GM20000 (cell line): ENCODE measurements around the gene ANO7.
A peak's percentile ranks its signal among the peaks of the same experiment; 100 is the strongest.

Experiments
- DNase-seq: peaks from one replicate; pipeline ENCODE4 v3.0.0; 2012; ENCODE audit warnings: low spot score
- CTCF ChIP-seq: IDR thresholded peaks from 2 replicates; pipeline ENCODE4 v1.5.1; 2012; ENCODE audit warnings: mild to moderate bottlenecking, control low read depth; ENCODE audit errors: extremely low read depth, missing control alignments

The ANO7 gene

GRCh38 chr2:241173557-241173956 is 14.9 kb upstream of the ANO7 start:
- no peak for DNase-seq

DNA sequence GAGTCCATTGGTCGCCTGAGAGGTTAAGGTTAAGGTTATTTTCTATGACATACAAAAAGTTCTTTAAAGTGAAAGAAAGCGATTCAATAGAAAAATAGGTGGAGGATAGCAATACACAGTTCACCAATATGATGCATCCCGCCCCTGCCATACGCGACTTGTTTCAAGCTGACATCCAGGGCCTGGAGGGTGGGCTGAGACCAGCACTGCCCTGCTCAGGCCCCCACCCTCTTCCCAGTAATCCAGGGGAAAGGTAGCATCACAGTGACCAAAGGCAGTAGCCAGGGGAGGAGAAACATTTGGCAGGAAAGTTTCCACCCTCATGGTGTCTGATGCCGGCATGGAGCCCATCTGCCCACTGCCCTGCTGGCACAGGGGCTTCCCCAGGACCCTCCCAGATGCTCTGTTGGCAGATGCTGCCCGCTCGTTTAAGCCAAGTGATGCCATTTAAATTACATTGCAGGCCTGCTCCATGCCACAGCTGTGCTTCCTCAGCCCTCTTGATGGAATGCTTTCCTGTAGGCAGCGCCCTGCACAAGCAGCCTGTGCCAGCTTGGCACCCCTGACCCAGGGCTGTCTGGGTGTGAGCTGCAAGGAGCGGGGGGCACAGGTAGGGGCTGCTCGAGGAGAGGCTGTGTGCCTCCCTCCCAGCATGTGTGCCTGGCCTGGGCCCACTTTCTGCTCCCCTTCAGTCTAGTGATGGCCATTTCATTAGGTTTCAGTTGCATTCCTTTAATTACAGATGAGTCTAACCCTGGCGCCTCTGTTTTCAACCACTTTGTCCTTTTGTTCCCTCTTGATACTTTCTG is 10.7 kb upstream of the ANO7 start:
- no peak for DNase-seq
- TF ChIP-seq CTCF: no peak

More at GRCh38 chr2:241173557-241173956, 14.9 kb upstream of the ANO7 start:
- no peak for TF ChIP-seq CTCF

DNA sequence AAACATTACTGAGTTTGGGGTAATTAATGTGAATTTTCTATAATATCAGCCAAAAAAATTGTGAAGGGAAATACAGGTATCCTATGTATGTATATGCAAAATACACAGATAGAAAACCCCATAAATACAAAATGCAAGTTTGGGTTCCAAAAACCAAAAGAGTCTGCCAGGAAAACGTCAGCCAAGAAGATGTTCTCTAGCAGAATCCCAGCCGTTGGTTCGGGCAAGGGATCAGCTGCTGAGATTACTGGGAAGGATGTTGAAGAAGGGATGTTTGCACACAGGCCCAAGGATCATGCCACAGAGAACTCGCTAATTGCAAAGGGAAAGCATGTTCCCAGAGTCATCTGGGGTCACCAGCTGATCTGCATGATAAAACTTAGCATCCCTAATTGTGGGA is 9.5 kb upstream of the ANO7 start:
- DNase-seq: no peak
- TF ChIP-seq CTCF: no peak

DNA sequence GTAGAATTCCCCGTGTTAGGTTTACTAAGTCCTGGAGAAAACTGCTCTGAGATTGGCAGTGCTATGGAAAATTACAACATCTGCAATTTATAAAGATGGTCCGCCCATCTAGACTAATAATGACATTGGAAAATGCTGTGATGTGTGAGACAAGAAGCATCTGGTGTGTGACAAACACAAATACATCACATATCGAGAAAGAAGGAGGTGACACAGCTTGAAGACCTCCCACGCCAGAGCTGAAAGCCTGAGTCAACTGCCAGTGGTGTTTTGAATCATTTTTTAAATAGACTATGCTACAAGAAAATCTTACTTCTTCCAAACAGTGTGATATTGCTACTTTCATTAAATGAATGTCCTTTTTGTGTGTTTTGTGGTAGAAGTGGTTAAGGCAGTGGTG is 8.6 kb upstream of the ANO7 start:
- no peak for TF ChIP-seq CTCF
- peak; percentile 62 for DNase-seq

DNA sequence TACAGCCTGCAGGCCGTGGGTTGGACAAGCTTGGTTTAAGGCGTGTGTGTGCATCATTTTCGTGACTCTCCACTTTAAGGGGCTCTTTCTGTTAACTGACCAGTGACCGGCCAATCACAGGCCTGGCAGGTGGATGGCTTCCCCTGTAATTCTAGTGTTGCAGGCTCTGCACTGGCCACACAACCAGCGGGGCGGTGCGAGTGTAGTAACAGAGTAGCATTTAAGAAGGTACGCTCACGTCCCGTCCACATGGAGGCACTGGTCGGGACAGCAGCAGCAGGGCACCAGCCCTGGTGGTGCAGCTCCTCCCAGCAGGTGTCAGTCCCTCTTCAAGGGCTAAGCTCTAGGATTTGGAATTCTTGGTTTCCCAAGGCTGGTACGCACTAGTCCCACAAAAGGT is 8.0 kb upstream of the ANO7 start:
- no peak for TF ChIP-seq CTCF
- DNase-seq: no peak

DNA sequence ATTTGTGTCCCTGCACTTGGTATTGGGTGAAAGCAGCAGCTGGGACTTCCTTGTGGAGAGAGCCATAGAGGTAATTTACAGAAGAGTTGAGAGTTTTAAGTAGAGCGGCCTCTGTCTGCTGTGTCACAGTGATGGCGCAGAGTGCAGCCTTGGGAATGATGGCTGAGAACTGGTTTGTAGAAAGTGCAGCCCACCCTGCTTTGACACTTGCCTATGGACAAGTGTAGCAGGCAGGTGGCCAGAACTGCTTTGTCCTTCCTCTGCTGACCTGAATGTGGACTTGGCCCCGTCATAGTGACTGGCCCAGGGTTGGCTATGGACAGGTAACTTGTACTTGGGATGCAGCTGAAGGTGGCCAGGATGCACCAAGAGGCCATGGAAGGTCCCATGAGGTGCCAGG is 6.4 kb upstream of the ANO7 start:
- no peak for TF ChIP-seq CTCF
- DNase-seq: no peak

GRCh38 chr2:241182531-241183133 is 5.8 kb upstream of the ANO7 start:
- TF ChIP-seq CTCF: no peak
- DNase-seq: no peak
